Measurements from ENCODE around the gene DIPK1C. TPM values are rescaled to one million over a fixed set of nuclear protein-coding genes. Genes with fewer than 3 reads are reported as not detected.
A peak's percentile ranks its signal among the peaks of the same experiment; 100 is the strongest.

DIPK1C gene
- total RNA-seq, 4 donors from 2014 or later, result 0.25 to 5.4 (median 2.9) TPM

DNA sequence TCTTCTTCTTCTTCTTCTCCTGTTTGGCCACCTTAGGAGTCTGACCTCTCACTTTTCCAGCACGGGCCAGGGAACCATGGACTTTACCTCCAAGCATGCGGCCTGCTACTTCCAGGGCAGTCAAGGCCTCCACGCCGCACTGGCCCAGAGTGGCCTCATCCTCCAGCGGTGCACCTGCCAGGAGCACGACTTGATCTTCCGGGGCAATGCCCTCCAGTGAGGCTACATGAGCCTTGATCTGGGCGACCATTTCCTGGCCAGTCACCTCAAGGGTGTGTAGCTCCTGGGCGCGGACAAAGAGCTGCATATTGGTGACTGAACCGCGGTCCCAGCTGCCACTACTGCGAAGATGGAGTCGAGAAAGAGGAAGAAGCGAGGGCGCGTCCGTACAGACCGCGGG, 67.1 kb downstream of the DIPK1C start:
- intact Hi-C loops (cut with DNase I; ENCODE audit: low total_unique reads), result no loop called here
- DNase-seq (ENCODE audit: low spot score in 2 of 2), result peak in 1 of 2 donors; percentile 59
- WGBS, 2 donors, result 95 to 96% methylated on average over 20 of the region's 20 CpGs
- TF ChIP-seq POLR2A (IDR thresholded peaks at IDR 0.05), result no peak
- TF ChIP-seq, protein P1, sequence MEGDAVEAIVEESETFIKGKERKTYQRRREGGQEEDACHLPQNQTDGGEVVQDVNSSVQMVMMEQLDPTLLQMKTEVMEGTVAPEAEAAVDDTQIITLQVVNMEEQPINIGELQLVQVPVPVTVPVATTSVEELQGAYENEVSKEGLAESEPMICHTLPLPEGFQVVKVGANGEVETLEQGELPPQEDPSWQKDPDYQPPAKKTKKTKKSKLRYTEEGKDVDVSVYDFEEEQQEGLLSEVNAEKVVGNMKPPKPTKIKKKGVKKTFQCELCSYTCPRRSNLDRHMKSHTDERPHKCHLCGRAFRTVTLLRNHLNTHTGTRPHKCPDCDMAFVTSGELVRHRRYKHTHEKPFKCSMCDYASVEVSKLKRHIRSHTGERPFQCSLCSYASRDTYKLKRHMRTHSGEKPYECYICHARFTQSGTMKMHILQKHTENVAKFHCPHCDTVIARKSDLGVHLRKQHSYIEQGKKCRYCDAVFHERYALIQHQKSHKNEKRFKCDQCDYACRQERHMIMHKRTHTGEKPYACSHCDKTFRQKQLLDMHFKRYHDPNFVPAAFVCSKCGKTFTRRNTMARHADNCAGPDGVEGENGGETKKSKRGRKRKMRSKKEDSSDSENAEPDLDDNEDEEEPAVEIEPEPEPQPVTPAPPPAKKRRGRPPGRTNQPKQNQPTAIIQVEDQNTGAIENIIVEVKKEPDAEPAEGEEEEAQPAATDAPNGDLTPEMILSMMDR (IDR thresholded peaks at IDR 0.05), result no peak
- H3K4me3 ChIP-seq (ENCODE audit: low read depth, poor library complexity, severe bottlenecking), result no peak overlapping the region

GRCh38 chr18:74389171-74389927, 67.8 kb downstream of the DIPK1C start:
- WGBS, 2 donors, result 55 to 71% methylated on average over 5 to 6 of the region's 6 CpGs
- no peak for TF ChIP-seq POLR2A (IDR thresholded peaks at IDR 0.05)
- TF ChIP-seq, protein P1 (IDR thresholded peaks at IDR 0.05), result no peak
- intact Hi-C loops (cut with DNase I; ENCODE audit: low total_unique reads), result no loop called here
- DNase-seq (ENCODE audit: low spot score in 2 of 2), result peak in 1 of 2 donors; percentile 52
- no peak overlapping the region for H3K4me3 ChIP-seq (ENCODE audit: low read depth, poor library complexity, severe bottlenecking)

DNA sequence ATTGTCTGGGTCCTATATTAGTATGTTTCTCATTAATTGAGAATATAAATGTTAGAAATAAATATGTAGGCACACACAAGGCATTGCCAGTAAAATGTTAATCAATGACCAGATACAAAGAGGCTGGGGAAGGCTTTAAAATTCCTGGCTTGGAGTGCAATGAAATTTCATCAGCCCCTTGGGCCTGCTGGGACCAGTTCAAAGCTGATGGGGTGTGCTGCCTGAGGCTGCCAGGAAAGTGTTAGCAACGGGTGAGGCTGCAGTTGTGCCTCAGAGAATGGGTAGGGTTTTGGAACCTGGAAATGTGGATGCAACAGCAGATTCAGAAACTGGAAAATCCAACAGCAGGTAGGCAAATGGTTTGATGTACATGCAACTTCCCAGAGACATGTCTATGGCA, 68.9 kb downstream of the DIPK1C start:
- H3K4me3 ChIP-seq (ENCODE audit: low read depth, poor library complexity, severe bottlenecking), result no peak overlapping the region
- peak in 1 of 2 donors; percentile 76 for DNase-seq (ENCODE audit: low spot score in 2 of 2)
- TF ChIP-seq, protein P1 (IDR thresholded peaks at IDR 0.05), result no peak
- TF ChIP-seq POLR2A (IDR thresholded peaks at IDR 0.05), result no peak
- 16 to 20% methylated on average over 1 of the region's 1 CpG for WGBS, 2 donors
- intact Hi-C loops (cut with DNase I; ENCODE audit: low total_unique reads), result no loop called here

- TF ChIP-seq POLR2A (IDR thresholded peaks at IDR 0.05), result no peak
- TF ChIP-seq, protein P1 (IDR thresholded peaks at IDR 0.05), result no peak
- DNase-seq (ENCODE audit: low spot score in 2 of 2), result peak in 1 of 2 donors; percentile 37
- intact Hi-C loops (cut with DNase I; ENCODE audit: low total_unique reads), result no loop called here
- WGBS, 2 donors, result 35 to 36% methylated on average over 6 of the region's 6 CpGs
- no peak overlapping the region for H3K4me3 ChIP-seq (ENCODE audit: low read depth, poor library complexity, severe bottlenecking)
These were observed 69.7 kb downstream of the DIPK1C start for GRCh38 chr18:74387383-74387782.

Other genes starting within 250 kb of the DIPK1C start
- 100 to 1,000 TPM; 106 to 290 (median 173) TPM for gene CYB5A, start 165.3 kb downstream of the DIPK1C start, total RNA-seq
- gene C18orf63, start 141.5 kb downstream of the DIPK1C start, total RNA-seq, result not detected
- gene CNDP2, start 39.1 kb upstream of the DIPK1C start, total RNA-seq, result 10 to 100 TPM; 56.0 to 78.2 (median 73.0) TPM
- 1 to 10 TPM in 1 of 4 donors, under 1 TPM in 1, not detected in 2; 0.08 to 2.4 TPM for gene CNDP1, start 77.2 kb upstream of the DIPK1C start, total RNA-seq
- gene ZNF407, start 140.6 kb upstream of the DIPK1C start, total RNA-seq, result 10 to 100 TPM in 2 of 4 donors, 1 to 10 TPM in 2; 7.0 to 13.9 (median 10.9) TPM